ENCODE measurements around the gene PCMTD2. TPM values are rescaled to one million over a fixed set of nuclear protein-coding genes. Genes with fewer than 3 reads are reported as not detected.

PCMTD2 gene
- total and polyA plus RNA-seq, 2 of the 13 experiments (the other 11 are each of a cell fraction or from before 2014, with no cell fraction given), result 47.0 to 76.9 TPM

- TF ChIP-seq AKNA (CRISPR knock-in tag; IDR thresholded peaks at IDR 0.05; ENCODE audit: borderline replicate concordance), result no peak
- TF ChIP-seq RAD51 (IDR thresholded peaks at IDR 0.05; ENCODE audit: borderline replicate concordance), result no peak
- TF ChIP-seq ZNF329 (CRISPR knock-in tag; IDR thresholded peaks at IDR 0.05; ENCODE audit: low read depth), result no peak
- no peak for TF ChIP-seq DNMT3B (CRISPR knock-in tag; conservative IDR thresholded peaks at IDR 0.05)
- TF ChIP-seq PLRG1 (conservative IDR thresholded peaks at IDR 0.05), result no peak
- TF ChIP-seq, protein P1, sequence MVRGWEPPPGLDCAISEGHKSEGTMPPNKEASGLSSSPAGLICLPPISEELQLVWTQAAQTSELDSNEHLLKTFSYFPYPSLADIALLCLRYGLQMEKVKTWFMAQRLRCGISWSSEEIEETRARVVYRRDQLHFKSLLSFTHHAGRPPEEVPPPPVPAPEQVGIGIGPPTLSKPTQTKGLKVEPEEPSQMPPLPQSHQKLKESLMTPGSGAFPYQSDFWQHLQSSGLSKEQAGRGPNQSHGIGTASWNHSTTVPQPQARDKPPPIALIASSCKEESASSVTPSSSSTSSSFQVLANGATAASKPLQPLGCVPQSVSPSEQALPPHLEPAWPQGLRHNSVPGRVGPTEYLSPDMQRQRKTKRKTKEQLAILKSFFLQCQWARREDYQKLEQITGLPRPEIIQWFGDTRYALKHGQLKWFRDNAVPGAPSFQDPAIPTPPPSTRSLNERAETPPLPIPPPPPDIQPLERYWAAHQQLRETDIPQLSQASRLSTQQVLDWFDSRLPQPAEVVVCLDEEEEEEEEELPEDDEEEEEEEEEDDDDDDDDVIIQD (CRISPR knock-in tag; IDR thresholded peaks at IDR 0.05; ENCODE audit: low read depth), result 0 out of 2 replicates have a peak, but pooled peaks have one; percentile 28
- peak; percentile 84; the same call in 1 of the 2 replicates for TF ChIP-seq IKZF5 (CRISPR knock-in tag; IDR thresholded peaks at IDR 0.05)
- TF ChIP-seq, protein P2, sequence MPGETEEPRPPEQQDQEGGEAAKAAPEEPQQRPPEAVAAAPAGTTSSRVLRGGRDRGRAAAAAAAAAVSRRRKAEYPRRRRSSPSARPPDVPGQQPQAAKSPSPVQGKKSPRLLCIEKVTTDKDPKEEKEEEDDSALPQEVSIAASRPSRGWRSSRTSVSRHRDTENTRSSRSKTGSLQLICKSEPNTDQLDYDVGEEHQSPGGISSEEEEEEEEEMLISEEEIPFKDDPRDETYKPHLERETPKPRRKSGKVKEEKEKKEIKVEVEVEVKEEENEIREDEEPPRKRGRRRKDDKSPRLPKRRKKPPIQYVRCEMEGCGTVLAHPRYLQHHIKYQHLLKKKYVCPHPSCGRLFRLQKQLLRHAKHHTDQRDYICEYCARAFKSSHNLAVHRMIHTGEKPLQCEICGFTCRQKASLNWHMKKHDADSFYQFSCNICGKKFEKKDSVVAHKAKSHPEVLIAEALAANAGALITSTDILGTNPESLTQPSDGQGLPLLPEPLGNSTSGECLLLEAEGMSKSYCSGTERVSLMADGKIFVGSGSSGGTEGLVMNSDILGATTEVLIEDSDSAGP (CRISPR knock-in tag; IDR thresholded peaks at IDR 0.05; ENCODE audit: borderline replicate concordance), result peak; percentile 92
- peak; percentile 72 for TF ChIP-seq ZNF121 (CRISPR knock-in tag; IDR thresholded peaks at IDR 0.05)
- TF ChIP-seq SMAD1 (CRISPR knock-in tag; IDR thresholded peaks at IDR 0.05; ENCODE audit: borderline replicate concordance, low read depth), result 0 out of 2 replicates have a peak, but pooled peaks have one; percentile 48
- peak; percentile 33; the same call in 1 of the 2 replicates for TF ChIP-seq ZNF510 (CRISPR knock-in tag; IDR thresholded peaks at IDR 0.05; ENCODE audit: low read depth)
- peak; percentile 77 for TF ChIP-seq CHD2 (IDR thresholded peaks at IDR 0.05; ENCODE audit: low read depth, low read length)
- TF ChIP-seq, protein P3, sequence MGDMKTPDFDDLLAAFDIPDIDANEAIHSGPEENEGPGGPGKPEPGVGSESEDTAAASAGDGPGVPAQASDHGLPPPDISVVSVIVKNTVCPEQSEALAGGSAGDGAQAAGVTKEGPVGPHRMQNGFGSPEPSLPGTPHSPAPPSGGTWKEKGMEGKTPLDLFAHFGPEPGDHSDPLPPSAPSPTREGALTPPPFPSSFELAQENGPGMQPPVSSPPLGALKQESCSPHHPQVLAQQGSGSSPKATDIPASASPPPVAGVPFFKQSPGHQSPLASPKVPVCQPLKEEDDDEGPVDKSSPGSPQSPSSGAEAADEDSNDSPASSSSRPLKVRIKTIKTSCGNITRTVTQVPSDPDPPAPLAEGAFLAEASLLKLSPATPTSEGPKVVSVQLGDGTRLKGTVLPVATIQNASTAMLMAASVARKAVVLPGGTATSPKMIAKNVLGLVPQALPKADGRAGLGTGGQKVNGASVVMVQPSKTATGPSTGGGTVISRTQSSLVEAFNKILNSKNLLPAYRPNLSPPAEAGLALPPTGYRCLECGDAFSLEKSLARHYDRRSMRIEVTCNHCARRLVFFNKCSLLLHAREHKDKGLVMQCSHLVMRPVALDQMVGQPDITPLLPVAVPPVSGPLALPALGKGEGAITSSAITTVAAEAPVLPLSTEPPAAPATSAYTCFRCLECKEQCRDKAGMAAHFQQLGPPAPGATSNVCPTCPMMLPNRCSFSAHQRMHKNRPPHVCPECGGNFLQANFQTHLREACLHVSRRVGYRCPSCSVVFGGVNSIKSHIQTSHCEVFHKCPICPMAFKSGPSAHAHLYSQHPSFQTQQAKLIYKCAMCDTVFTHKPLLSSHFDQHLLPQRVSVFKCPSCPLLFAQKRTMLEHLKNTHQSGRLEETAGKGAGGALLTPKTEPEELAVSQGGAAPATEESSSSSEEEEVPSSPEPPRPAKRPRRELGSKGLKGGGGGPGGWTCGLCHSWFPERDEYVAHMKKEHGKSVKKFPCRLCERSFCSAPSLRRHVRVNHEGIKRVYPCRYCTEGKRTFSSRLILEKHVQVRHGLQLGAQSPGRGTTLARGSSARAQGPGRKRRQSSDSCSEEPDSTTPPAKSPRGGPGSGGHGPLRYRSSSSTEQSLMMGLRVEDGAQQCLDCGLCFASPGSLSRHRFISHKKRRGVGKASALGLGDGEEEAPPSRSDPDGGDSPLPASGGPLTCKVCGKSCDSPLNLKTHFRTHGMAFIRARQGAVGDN (CRISPR knock-in tag; IDR thresholded peaks at IDR 0.05), result peak; percentile 86
- peak; percentile 37; the same call in 1 of the 2 replicates for TF ChIP-seq RBAK (CRISPR knock-in tag; IDR thresholded peaks at IDR 0.05)
These were observed 32.0 kb upstream of the PCMTD2 start (continued) for GRCh38 chr20:64223526-64224067.
